GM12891 (cell line): ENCODE results near the gene WDR91. TPM values are rescaled to one million over a fixed set of nuclear protein-coding genes. Genes with fewer than 3 reads are reported as not detected.

Experiments
- DNase-seq: peaks from one replicate; pipeline ENCODE4 v3.0.0; 2011; ENCODE audit warnings: low spot score; ENCODE audit not compliant: insufficient read length
- FAIRE-seq: peaks from 2 replicates; lab custom pipeline; 2011; peaks lifted over from hg19 to GRCh38; lab: Jason Lieb, UNC
- PAX5 ChIP-seq: IDR thresholded peaks from 2 replicates; pipeline ENCODE4 v1.6.1; 2011; ENCODE audit warnings: low read length, moderate library complexity, mild to moderate bottlenecking; ENCODE audit not compliant: insufficient read depth, severe bottlenecking
- POLR2A ChIP-seq: IDR thresholded peaks from 2 replicates; pipeline ENCODE4 v1.6.1; 2011; ENCODE audit warnings: low read depth, low read length, control low read depth
- POLR2AphosphoS5 ChIP-seq: IDR thresholded peaks from 2 replicates; pipeline ENCODE4 v1.6.1; 2011; ENCODE audit warnings: low read depth, low read length, control low read depth
- POU2F2 ChIP-seq: IDR thresholded peaks from 2 replicates; pipeline ENCODE4 v1.6.1; 2011; ENCODE audit warnings: low read depth, mild to moderate bottlenecking, control low read depth, low read length, moderate library complexity
- SPI1 ChIP-seq: IDR thresholded peaks from 2 replicates; pipeline ENCODE4 v1.6.1; 2011; ENCODE audit warnings: low read depth, low read length, control low read depth
- TAF1 ChIP-seq: IDR thresholded peaks from 2 replicates; pipeline ENCODE4 v1.6.1; 2011; ENCODE audit warnings: low read depth, low read length, control low read depth
- polyA plus RNA-seq: library from polyadenylated mRNA; unstranded; fragments of >200 nt; gene quantifications from one replicate; pipeline ENCODE4 v1.2.1, GENCODE V29; 2012; ENCODE audit warnings: low read depth, missing spikeins, inconsistent platforms; ENCODE audit not compliant: missing spikeins

WDR91 gene
- 29.0 TPM for polyA plus RNA-seq

DNA sequence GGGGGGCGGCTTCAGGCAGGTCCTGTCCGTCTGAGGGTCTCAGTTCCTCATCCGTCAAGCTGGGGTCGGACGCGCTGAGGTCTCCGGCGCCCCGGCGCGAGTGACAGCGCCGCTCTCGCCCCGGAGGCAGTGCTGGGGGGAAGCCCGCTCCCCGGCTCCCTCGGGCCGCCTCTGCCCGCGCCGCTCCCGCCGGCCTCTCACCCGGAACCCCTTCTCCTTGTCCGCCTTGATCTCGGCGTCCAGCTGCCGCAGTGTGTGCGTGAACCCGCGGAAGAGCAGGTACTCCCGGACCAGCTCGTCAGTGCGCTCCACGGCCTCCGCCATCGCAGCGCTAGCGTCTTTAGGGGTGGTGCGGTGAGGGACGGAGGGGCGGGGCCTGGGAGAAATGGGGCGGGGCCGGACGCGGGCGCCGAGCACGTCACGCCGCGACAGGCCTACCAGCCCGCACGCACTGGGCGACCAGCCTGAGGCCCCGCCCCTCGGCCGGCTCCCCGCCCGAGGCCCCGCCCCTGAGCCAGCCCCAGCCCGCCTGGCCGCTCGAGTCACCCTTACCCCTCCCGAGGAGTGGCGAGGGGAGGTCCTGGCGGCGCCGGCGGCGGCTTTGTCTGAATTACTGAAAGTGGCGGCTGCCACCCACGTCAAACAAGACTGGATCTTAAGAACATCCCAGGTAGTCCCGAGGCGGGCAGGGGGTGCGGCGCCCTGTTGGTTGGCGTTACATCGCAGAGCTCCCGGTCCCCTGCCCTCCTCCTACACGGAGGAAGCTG is at the start of gene WDR91:
WDR91 (minus strand) TSS at position 348 of the 767 bp plus-strand sequence; CDS start at position 324, 24 bp downstream.
- TF ChIP-seq PAX5 (no peak), POLR2A (peak; percentile 88), POLR2AphosphoS5 (peak; percentile 85), TAF1 (peak; percentile 96), SPI1 (peak; percentile 62)
- FAIRE-seq (peak; percentile 93), DNase-seq (peak; percentile 98)

DNA sequence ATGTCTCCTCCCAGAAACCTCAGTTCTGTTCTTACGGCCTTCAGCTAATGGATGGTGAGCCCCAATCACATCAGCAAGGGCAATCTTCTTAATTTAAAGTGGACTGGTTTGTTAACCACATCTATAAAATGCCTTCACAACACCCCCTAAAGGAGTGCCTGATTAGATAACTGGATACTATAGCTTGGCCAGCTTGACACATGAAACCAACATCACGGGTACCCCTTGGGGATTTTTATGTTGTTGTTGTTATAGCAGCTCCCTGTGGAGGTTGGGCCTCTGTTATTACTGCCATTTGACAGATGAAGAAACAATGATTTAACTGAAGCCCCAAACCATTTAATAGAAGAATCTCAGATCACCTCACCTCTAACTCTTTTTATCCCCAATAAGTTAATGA is 49.1 kb upstream of the WDR91 start:
- TF ChIP-seq SPI1 (no peak), POU2F2 (no peak)
- DNase-seq (no peak), FAIRE-seq (no peak)

DNA sequence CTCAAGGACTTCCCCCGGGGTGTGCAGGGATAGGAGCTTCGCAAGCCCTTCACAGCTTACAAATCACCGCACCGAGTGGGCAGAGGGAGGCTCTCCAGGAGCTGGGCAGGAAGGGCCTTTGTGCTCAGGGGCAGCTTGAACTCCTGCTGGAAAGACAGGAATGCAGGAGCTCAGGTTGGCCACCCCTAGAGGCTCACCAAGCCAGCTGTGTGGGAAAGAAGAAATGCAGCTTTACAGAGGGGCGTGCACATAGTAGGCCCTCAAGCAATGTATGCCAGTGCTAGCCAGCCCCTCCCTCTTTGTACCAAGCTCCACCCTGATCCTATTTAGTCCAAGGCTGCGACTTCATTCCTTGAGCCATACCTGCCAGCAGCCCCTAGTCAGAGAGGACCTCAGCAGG is 48.4 kb upstream of the WDR91 start:
- FAIRE-seq (no peak), DNase-seq (no peak)
- no peak for TF ChIP-seq TAF1
- no peak for TF ChIP-seq POLR2AphosphoS5
- TF ChIP-seq POLR2A = no peak
- no peak for TF ChIP-seq SPI1
- TF ChIP-seq PAX5 = no peak
- no peak for TF ChIP-seq POU2F2

DNA sequence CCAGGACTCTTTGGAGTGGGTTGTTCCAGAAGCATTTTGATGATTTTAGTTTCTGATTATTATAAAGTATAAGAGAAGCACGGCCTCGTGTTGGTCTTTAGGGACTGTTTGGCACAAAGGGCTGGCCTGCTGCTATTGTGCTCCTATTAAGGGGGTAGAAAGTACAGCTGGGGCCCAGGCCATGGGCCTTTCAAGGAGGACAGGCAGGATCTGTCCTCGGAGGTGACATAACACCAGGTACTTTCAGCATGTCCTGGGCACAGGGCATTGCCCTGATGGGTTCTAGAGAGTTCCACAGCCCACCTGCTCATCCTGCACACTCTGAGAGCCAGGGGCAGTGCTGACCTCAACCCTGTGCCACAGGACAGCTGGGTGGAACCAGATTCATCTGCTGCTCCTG is 47.3 kb upstream of the WDR91 start:
- DNase-seq = no peak
- FAIRE-seq = no peak
- TF ChIP-seq SPI1 (no peak), POLR2A (no peak), POU2F2 (no peak), POLR2AphosphoS5 (no peak), TAF1 (no peak), PAX5 (no peak)

DNA sequence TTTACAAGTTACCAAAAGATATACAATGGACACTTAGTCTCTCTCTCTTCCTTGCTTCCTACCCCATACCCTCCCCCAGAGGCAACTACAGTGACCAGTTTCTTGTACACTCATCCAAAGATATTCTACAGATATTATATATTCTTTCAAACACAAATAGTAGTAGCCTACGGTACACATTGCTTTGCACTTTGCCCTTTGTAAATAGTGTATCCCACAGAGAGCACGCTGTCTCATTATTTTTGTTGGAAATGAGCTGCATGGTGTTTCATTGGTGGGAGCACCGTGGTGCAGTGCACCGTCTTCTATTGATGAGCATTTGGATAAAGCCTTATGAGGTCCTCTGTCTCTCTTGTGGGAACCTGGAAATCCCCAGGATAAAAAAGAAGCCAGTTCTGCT is 46.5 kb upstream of the WDR91 start:
- no peak for FAIRE-seq
- DNase-seq = no peak

DNA sequence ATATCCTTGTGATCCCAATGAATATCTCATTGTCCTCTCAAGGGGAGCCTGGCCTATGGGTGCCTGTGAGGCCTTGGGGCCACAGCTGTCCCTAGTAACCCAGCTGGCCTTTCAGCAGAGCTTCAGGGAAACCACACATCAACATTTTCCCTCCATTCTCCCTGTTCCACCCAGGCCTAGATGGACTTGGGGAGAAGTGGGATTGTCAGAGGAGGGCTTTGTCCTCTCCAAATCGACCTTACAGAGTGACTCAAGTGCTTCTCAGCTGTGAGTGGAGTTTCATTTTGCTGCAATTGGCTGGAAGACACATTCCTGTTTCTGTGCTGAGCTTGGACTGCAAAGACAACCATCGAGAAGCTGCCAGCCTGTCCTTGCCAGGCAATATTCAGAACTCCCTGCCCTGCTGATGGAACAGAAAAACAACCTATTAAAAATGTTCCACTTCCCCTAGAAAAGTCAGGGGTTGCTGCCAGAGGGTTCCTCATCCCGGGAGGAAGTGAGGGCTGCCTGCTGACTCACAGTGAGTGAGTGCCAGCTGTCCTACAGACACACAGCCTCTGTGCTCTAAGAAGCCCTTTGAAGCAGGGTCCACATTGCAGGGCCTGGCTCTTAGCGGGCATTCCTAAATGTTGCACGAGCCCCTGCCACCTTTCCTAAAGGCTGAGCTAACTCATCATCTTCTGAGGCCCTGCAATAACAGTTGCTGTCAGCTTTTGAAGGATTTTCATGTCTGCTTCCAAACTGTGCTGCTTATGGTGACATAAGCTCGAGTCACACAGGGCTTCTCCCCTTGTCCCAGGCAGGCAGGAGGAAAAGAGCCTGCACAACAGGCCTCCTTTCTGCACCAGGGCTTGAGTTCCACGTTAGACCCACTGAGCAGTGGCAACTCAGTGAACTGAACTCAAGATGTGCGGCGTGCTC is 42.8 kb upstream of the WDR91 start:
- TF ChIP-seq POU2F2 (no peak), SPI1 (peak; percentile 52), POLR2AphosphoS5 (no peak), TAF1 (no peak), PAX5 (no peak), POLR2A (no peak)
- FAIRE-seq (peak; percentile 68), DNase-seq (no peak)

More for the DNA sequence above, 46.5 kb upstream of the WDR91 start:
- no peak for TF ChIP-seq POLR2AphosphoS5
- TF ChIP-seq POLR2A = no peak
- TF ChIP-seq TAF1 = no peak
- no peak for TF ChIP-seq POU2F2
- no peak for TF ChIP-seq PAX5
- no peak for TF ChIP-seq SPI1

DNA sequence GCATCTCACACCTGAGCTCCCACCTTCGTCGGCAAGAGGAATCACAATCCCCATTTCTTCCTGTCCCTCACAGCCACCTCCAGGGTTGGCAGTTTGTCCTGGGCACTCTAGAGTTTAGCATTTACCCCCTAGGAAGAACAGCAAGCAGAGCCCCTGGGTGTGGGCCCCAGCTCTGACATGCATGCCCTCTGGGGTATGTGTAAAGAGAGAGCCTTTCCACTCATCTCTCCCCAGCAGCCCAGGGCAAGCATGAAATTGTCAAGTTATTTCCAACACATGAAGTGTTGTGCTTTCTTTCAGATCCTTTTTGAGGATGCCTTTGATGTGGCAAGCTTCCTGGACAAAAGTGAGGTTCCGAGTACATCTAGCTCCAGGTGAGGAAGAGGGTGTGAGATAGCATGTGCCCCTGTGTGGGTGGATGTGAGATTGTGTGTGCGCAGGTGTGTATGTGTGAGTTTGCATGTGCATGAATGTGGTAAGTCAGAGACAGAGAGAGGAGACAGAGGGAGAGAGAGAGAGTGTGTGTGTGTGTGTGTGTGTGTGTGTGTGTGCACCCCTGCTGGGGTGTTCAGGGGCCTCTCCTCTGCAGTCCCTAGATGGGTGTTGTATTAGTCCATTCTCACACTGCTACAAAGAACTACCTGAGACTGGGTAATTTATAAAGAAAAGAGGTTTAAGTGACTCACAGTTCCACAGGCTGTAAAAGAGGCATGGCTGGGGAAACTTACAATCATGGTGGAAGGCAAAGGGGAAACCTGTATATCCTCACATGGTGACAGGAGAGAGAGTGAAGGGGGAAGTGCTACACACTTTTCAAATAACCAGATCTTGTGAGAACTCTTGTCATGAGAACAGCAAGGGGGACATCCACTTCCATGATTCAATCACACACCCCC is 40.4 kb upstream of the WDR91 start:
- FAIRE-seq = no peak

DNA sequence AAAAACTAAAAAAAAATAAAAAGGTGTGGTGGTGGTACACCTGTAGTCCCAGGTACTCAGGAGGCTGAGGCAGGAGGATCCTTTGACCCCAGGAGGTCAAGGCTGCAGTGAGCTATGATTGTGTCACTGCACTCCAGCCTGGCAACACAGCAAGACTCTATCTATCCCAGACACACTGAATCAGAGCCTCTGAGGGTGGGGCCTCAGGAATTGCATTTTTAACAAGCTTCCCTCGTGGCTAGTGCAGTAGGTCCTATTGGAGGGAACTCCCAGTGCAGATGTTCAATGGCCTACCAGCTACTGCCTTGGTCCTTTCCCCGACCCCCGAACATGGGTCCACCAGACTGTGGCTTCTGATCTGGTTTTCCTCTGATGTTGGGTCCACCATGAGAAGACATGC is 37.2 kb upstream of the WDR91 start:
- TF ChIP-seq TAF1 = no peak
- TF ChIP-seq PAX5 = no peak
- no peak for TF ChIP-seq SPI1
- TF ChIP-seq POU2F2 = no peak
- no peak for TF ChIP-seq POLR2A
- DNase-seq (no peak), FAIRE-seq (no peak)

More for the DNA sequence above, 40.4 kb upstream of the WDR91 start:
- no peak for TF ChIP-seq POLR2A
- peak; percentile 62; the same call in 1 of the 2 replicates for TF ChIP-seq POU2F2
- peak; percentile 66 for TF ChIP-seq SPI1
- DNase-seq = no peak
